ENCODE results near the gene TIMM17A. TPM values are rescaled to one million over a fixed set of nuclear protein-coding genes. Genes with fewer than 3 reads are reported as not detected.

Gene TIMM17A
- total and polyA plus RNA-seq, 2 of the 8 experiments (the other 6 are each of a cell fraction or from before 2014, with no cell fraction given), result 30.3 to 57.1 TPM

- H3K23ac ChIP-seq (ENCODE audit: insufficient read length), result no peak within 1 kb of the TSS
- no peak within 1 kb of the TSS for H4K5ac ChIP-seq (ENCODE audit: insufficient read length, low read depth, low read length)
- peaks cover 8% of the 10 kb centered on the region for H3K23me2 ChIP-seq (ENCODE audit: low read depth, low read length)
- H2AFZ ChIP-seq (ENCODE audit: low read length), result peak within 1 kb of the TSS; percentile 97
- H3K27ac ChIP-seq (ENCODE audit: low read depth, low read length), result no peak within 1 kb of the TSS
- no peak within 1 kb of the TSS for H2BK120ac ChIP-seq (replicated peaks; ENCODE audit: low read depth, low read length)
- peaks cover 7 to 19% (median 10%) of the 10 kb centered on the region in 4 experiments for H3K4me1 ChIP-seq (replicated peaks in 1 of 4; ENCODE audit: control insufficient read depth in 3 of 4, insufficient read depth in 4 of 4, low read length in 3 of 4)
- peak within 1 kb of the TSS; percentile 30; the same call in 1 of the 2 replicates for H2AK5ac ChIP-seq (ENCODE audit: low read depth, low read length)
- no peak within 1 kb of the TSS for H4K91ac ChIP-seq (replicated peaks; ENCODE audit: insufficient read length, low read length)
- no peaks in the 10 kb centered on the region for H4K20me1 ChIP-seq (replicated peaks in 1 of 2; ENCODE audit: control insufficient read depth in 1 of 2, insufficient read depth in 2 of 2, low read length in 2 of 2)
- no peak within 1 kb of the TSS for H3K56ac ChIP-seq (replicated peaks; ENCODE audit: insufficient read length, low read depth, low read length)
- H2BK15ac ChIP-seq (ENCODE audit: low read length), result no peak within 1 kb of the TSS; the same call in 1 of the 2 replicates
- DNase-seq (ENCODE audit: low read depth in 1 of 2, low spot score in 2 of 2) (peak; percentile 74 to 84), FAIRE-seq (peak; percentile 75)
- H2BK20ac ChIP-seq (ENCODE audit: low read length), result no peak within 1 kb of the TSS
- H3K18ac ChIP-seq (ENCODE audit: extremely low read depth, low read length), result 0 out of 2 replicates have a peak within 1 kb of the TSS, but pooled peaks have one; percentile 36
- no peak within 1 kb of the TSS for H2BK5ac ChIP-seq (ENCODE audit: low read depth, low read length)
- no peak within 1 kb of the TSS for H3K14ac ChIP-seq (ENCODE audit: insufficient read length)
- no peaks in the 10 kb centered on the region; a peak in 1 of 8 replicates for H3K36me3 ChIP-seq (ENCODE audit: control insufficient read depth in 2 of 4, insufficient read depth in 4 of 4, low read length in 3 of 4)
- peak within 1 kb of the TSS in 1 of 4 experiments; percentile 61; a peak in 2 of 7 replicates for H3K9ac ChIP-seq (replicated peaks in 1 of 4; ENCODE audit: extremely low read depth in 1 of 4, low read depth in 3 of 4, low read length in 3 of 4)
- no peaks in the 10 kb centered on the region for H3K79me1 ChIP-seq (ENCODE audit: low read depth, low read length)
- ChIA-PET CTCF (ENCODE audit: partially characterized antibody) (interaction anchor here (0.7 to 8.4 kb wide), 25 partner anchors 9 to 434 kb away, joined by 3 to 145 read pairs (median 6); partner anchors contain the start of gene TIMM17A), POLR2A (ENCODE audit: partially characterized antibody) (interaction anchor here (0.6 to 3.4 kb wide), 13 partner anchors 10 to 491 kb away, joined by 3 to 27 read pairs (median 3); partner anchors contain the start of gene TIMM17A)
- 8% methylated on average over 28 of the region's 28 CpGs; no CpG with 5 or more reads in 1 of the 2 experiments for WGBS, 2 experiments (ENCODE audit: extremely low coverage in 1 of 2, insufficient coverage in 1 of 2, insufficient read length in 1 of 2, insufficient replicate concordance in 2 of 2, low coverage in 1 of 2, low lambda C conversion rate in 2 of 2, missing lambda C conversion rate in 1 of 2)
- no peaks in the 10 kb centered on the region for H3K79me2 ChIP-seq (ENCODE audit: control insufficient read depth in 1 of 2, insufficient read depth in 2 of 2, low read length in 2 of 2)
- H2BK12ac ChIP-seq (ENCODE audit: low read depth, low read length), result no peak within 1 kb of the TSS; the same call in 1 of the 2 replicates
- H3K4me3 ChIP-seq (ENCODE audit: extremely low read depth in 1 of 4, insufficient read depth in 2 of 4, low read depth in 3 of 4, low read length in 4 of 4), result peak within 1 kb of the TSS; percentile 48 to 64 (median 58); a peak in 7 of 8 replicates
- H3K27me3 ChIP-seq (replicated peaks in 1 of 4; ENCODE audit: control insufficient read depth in 3 of 4, extremely low read depth in 1 of 4, insufficient read depth in 3 of 4, low read length in 3 of 4), result peaks cover 0 to 15% (median 13%) of the 10 kb centered on the region in 4 experiments; a peak in 6 of 7 replicates
- no peak within 1 kb of the TSS for H3K4ac ChIP-seq (replicated peaks; ENCODE audit: insufficient read length, low read depth, low read length)
- H4K8ac ChIP-seq (ENCODE audit: extremely low read depth, insufficient read depth, low read length), result 0 out of 2 replicates have a peak within 1 kb of the TSS, but pooled peaks have one; percentile 4
- H3K9me3 ChIP-seq (ENCODE audit: insufficient read depth in 2 of 2, low read depth in 1 of 2, low read length in 1 of 2), result no peaks in the 10 kb centered on the region
- peak within 1 kb of the TSS; percentile 94 to 99 for H3K4me2 ChIP-seq (ENCODE audit: insufficient read depth in 1 of 2, low read depth in 2 of 2, low read length in 2 of 2)
- TF ChIP-seq FOSL1 (IDR thresholded peaks at IDR 0.05; ENCODE audit: insufficient read depth, low read depth, low read length), result no peak
- TF ChIP-seq SP1 (IDR thresholded peaks at IDR 0.05; ENCODE audit: low read depth, low read length), result peak; percentile 82; the same call in 1 of the 2 replicates
- no peak for TF ChIP-seq CEBPB (IDR thresholded peaks at IDR 0.05; ENCODE audit: low read depth, low read length)
- peak; percentile 12; the same call in 1 of the 2 replicates for TF ChIP-seq MAX (IDR thresholded peaks at IDR 0.05)
- peak; percentile 65; the same call in 1 of the 2 replicates for TF ChIP-seq TAF1 (IDR thresholded peaks at IDR 0.05; ENCODE audit: low read depth, low read length)
- TF ChIP-seq RFX5 (IDR thresholded peaks at IDR 0.05; ENCODE audit: borderline replicate concordance, low read depth, low read length), result no peak
- TF ChIP-seq SRF (IDR thresholded peaks at IDR 0.05; ENCODE audit: low read depth, low read length), result no peak
- peak; percentile 49; the same call in 1 of the 2 replicates for TF ChIP-seq TBP (IDR thresholded peaks at IDR 0.05; ENCODE audit: low read depth, low read length)
- TF ChIP-seq SIRT6 (IDR thresholded peaks at IDR 0.05; ENCODE audit: low read length), result no peak
- TF ChIP-seq TEAD4 (IDR thresholded peaks at IDR 0.05; ENCODE audit: low read depth, low read length), result peak; percentile 92
- no peak for TF ChIP-seq PHF8 (conservative IDR thresholded peaks at IDR 0.05; ENCODE audit: low read depth, low read length)
- TF ChIP-seq RXRA (IDR thresholded peaks at IDR 0.05; ENCODE audit: insufficient read depth, low read depth, low read length), result no peak
These were observed 8.9 kb upstream of the TIMM17A start, which contains the start of gene LMOD1 for GRCh38 chr1:201946224-201946908. Gene LMOD1, minus strand, starts transcription at chr1:201946548. Its CDS starts 208 bp downstream, at chr1:201946340.
